Measurements from ENCODE around the gene TENM4. TPM values are rescaled to one million over a fixed set of nuclear protein-coding genes. Genes with fewer than 3 reads are reported as not detected.
"Not testable (repeated sequence)": the region's sequence is repeated elsewhere in the genome, so short reads cannot be mapped to it uniquely, and the experiment has no call there.

Gene TENM4
- total RNA-seq, 2 donors from 2014 or later: 2.6 to 6.8 TPM

DNA sequence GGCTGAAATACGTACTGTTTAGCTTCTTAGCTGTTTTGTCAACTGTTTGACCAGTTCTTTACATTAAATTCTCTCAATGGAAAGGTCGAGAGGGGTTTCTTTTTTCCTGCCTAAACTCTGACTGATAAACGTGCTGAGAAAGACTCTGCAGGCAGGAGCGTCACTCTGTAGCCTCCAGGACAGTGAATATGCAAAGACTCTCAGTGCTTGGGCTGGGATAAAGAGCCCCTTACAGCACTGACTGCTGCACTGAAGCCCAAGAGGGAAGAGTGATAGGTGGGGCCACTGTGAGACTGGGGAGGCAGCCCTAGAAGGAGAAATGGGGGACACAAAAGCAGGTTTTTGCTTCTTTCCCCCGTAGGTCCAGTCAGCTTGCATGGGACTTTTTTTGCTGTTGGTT is 213.5 kb downstream of the TENM4 start:
- Histone ChIP-seq H3K9me3 (no peaks in the 10 kb centered on the region), H3K36me3 (no peaks in the 10 kb centered on the region), H3K4me1 (replicated peaks) (no peaks in the 10 kb centered on the region), H3K27ac (no peak overlapping the region), H3K27me3 (replicated peaks; ENCODE audit: insufficient read depth) (no peaks in the 10 kb centered on the region), H3K4me3 (no peak overlapping the region)
- intact Hi-C loops (cut with DNase I): no loop called here
- no peak for DNase-seq (ENCODE audit: low spot score)
- 83% methylated on average over 5 of the region's 5 CpGs for WGBS
- TF ChIP-seq, protein P1, sequence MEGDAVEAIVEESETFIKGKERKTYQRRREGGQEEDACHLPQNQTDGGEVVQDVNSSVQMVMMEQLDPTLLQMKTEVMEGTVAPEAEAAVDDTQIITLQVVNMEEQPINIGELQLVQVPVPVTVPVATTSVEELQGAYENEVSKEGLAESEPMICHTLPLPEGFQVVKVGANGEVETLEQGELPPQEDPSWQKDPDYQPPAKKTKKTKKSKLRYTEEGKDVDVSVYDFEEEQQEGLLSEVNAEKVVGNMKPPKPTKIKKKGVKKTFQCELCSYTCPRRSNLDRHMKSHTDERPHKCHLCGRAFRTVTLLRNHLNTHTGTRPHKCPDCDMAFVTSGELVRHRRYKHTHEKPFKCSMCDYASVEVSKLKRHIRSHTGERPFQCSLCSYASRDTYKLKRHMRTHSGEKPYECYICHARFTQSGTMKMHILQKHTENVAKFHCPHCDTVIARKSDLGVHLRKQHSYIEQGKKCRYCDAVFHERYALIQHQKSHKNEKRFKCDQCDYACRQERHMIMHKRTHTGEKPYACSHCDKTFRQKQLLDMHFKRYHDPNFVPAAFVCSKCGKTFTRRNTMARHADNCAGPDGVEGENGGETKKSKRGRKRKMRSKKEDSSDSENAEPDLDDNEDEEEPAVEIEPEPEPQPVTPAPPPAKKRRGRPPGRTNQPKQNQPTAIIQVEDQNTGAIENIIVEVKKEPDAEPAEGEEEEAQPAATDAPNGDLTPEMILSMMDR (IDR thresholded peaks at IDR 0.05): no peak

DNA sequence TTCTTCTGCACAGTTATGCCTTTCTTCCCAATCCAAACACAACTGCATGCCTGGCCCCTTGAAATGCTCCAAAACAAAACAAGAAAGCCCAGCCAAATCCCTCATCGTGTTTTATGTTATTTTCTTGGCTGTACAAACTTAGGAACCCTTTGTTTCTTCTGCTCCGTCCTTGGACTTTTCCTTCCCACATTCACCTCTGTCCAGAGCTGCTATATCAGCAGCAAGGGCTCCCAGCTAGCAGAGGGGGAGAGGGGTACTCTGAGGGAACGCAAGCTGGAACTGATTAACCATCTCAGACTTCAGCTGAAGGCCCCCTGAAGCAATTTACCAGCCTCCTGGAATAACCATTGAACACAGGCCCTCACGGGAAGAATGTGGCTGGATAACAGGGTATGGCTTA is 214.7 kb downstream of the TENM4 start:
- no peaks in the 10 kb centered on the region for H3K36me3 ChIP-seq
- 26% methylated on average over 4 of the region's 4 CpGs for WGBS
- TF ChIP-seq, protein P1 (IDR thresholded peaks at IDR 0.05): no peak
- no peak for TF ChIP-seq POLR2AphosphoS5 (IDR thresholded peaks at IDR 0.05)
- no peak overlapping the region for H3K27ac ChIP-seq
- DNase-seq (ENCODE audit: low spot score): no peak
- H3K4me3 ChIP-seq: no peak overlapping the region
- H3K27me3 ChIP-seq (replicated peaks; ENCODE audit: insufficient read depth): no peaks in the 10 kb centered on the region
- intact Hi-C loops (cut with DNase I): no loop called here
- no peaks in the 10 kb centered on the region for H3K4me1 ChIP-seq (replicated peaks)
- H3K9me3 ChIP-seq: no peaks in the 10 kb centered on the region

DNA sequence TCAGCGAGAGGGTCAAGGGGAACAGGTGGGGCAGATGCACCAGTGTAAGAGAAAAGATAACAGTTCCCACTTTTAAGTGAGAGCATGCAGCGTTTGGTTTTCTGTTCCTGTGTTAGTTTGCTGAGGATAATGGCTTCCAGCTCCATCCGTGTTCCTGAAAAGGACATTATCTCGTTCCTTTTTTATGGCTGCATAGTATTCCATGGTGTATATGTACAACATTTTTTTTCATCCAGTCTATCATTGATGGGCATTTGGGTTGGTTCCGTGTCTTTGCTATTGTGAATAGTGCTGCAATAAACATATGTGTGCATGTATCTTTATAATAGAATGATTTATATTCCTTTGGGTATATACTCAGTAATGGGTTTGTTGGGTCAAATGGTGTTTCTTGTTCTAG is 218.7 kb downstream of the TENM4 start:
- H3K4me3 ChIP-seq; intact Hi-C loops (cut with DNase I); H3K27me3 ChIP-seq (replicated peaks; ENCODE audit: insufficient read depth); H3K9me3 ChIP-seq; H3K4me1 ChIP-seq (replicated peaks); DNase-seq (ENCODE audit: low spot score); H3K36me3 ChIP-seq; H3K27ac ChIP-seq: not testable (repeated sequence)
- 88% methylated on average over 5 of the region's 5 CpGs for WGBS

DNA sequence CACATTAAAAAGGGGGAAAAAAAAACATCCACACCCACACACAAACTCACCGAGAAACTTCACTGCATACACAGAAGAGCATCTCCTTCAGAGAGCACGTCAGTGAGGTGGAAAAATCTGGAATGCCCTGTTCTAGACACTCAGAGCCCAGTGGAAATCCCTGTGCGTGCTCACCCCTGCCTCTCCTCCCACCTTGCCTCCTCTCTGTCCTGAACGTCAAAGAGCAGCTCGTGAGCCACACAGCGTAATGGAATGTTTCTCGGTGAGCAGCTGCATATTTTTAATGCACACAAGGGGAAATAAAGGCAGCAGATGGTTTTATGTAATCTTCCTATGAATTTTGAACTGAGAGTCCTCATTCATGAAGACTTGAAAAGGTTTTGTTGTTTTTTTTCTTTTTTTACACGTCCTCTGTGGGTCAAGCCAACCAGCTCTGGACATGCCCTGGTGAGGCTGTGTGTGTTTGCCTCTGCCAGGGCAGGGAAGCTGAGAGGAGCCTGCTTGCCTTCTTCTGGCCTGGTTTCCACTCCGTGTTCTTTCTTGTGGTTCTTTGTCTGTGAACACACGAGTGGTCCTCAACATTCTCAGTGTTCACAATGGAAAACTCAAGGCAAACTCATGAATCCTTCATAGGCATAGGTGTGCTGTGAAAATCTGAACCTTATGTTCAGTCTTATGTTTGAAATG is 219.2 kb downstream of the TENM4 start:
- Histone ChIP-seq H3K27ac (no peak overlapping the region), H3K4me3 (no peak overlapping the region), H3K27me3 (replicated peaks; ENCODE audit: insufficient read depth) (no peaks in the 10 kb centered on the region), H3K36me3 (no peaks in the 10 kb centered on the region), H3K4me1 (replicated peaks) (no peaks in the 10 kb centered on the region), H3K9me3 (no peaks in the 10 kb centered on the region)
- DNase-seq (ENCODE audit: low spot score): no peak
- TF ChIP-seq, protein P1 (IDR thresholded peaks at IDR 0.05): no peak
- no peak for TF ChIP-seq POLR2A (IDR thresholded peaks at IDR 0.05)
- intact Hi-C loops (cut with DNase I): no loop called here
- WGBS: 72% methylated on average over 10 of the region's 10 CpGs

DNA sequence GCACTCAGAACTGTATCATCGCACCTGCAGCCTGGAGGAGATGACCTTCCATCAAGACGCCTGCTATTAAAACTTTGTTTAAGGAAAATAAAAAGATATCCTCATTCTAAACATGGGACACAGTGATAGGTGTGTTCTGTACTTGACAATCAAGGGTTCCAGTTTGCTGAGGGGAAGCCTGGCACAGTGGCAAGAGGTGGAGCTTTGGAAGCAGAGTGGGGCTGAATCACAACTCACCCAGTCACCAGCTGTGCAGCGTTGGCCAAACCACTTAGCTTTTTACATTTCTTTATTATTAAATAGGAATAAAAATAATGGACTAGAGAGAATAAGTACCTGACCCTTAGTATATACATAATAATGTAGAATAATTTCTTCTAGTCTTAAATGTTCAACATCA is 220.7 kb downstream of the TENM4 start:
- Histone ChIP-seq H3K36me3 (no peaks in the 10 kb centered on the region), H3K4me1 (replicated peaks) (no peaks in the 10 kb centered on the region), H3K27me3 (replicated peaks; ENCODE audit: insufficient read depth) (no peaks in the 10 kb centered on the region), H3K27ac (no peak overlapping the region), H3K4me3 (no peak overlapping the region), H3K9me3 (no peaks in the 10 kb centered on the region)
- 81% methylated on average over 3 of the region's 3 CpGs for WGBS
- no peak for DNase-seq (ENCODE audit: low spot score)
- intact Hi-C loops (cut with DNase I): no loop called here
- TF ChIP-seq POLR2AphosphoS5 (IDR thresholded peaks at IDR 0.05) (no peak), POLR2A (IDR thresholded peaks at IDR 0.05) (no peak)
- TF ChIP-seq, protein P1 (IDR thresholded peaks at IDR 0.05): no peak
